GM19238 (cell line): ENCODE data around the gene MRPS30.
"Not testable (repeated sequence)": the region's sequence is repeated elsewhere in the genome, so short reads cannot be mapped to it uniquely, and the experiment has no call there.

Experiments
- DNase-seq: peaks from one replicate; pipeline ENCODE4 v3.0.0; 2011; ENCODE audit warnings: low spot score; ENCODE audit not compliant: insufficient read length

Gene MRPS30

GRCh38 chr5:44814761-44815160, 6.0 kb downstream of the MRPS30 start:
- DNase-seq = no peak

GRCh38 chr5:44821164-44821563, 12.4 kb downstream of the MRPS30 start:
- no peak for DNase-seq

GRCh38 chr5:44824662-44825061, 15.9 kb downstream of the MRPS30 start:
- DNase-seq = not testable (repeated sequence)

GRCh38 chr5:44827681-44828080, 18.9 kb downstream of the MRPS30 start:
- DNase-seq = no peak

- DNase-seq = no peak
These were observed 20.0 kb downstream of the MRPS30 start for GRCh38 chr5:44828719-44829118.

- no peak for DNase-seq
These were observed 22.2 kb downstream of the MRPS30 start for GRCh38 chr5:44830951-44831350.

GRCh38 chr5:44833249-44833648, 24.5 kb downstream of the MRPS30 start:
- DNase-seq = no peak

GRCh38 chr5:44835693-44836092, 26.9 kb downstream of the MRPS30 start:
- DNase-seq = no peak

GRCh38 chr5:44839018-44839681, 30.4 kb downstream of the MRPS30 start:
- DNase-seq = no peak

- DNase-seq = no peak
These were observed 33.9 kb downstream of the MRPS30 start for GRCh38 chr5:44842496-44843282.

- no peak for DNase-seq
These were observed 36.0 kb downstream of the MRPS30 start for GRCh38 chr5:44844744-44845143.

- no peak for DNase-seq
These were observed 37.0 kb downstream of the MRPS30 start for GRCh38 chr5:44845777-44846176.

GRCh38 chr5:44847206-44847852, 38.6 kb downstream of the MRPS30 start:
- DNase-seq = no peak

- no peak for DNase-seq
These were observed 51.5 kb downstream of the MRPS30 start for GRCh38 chr5:44860267-44860666.

- no peak for DNase-seq
These were observed 54.1 kb downstream of the MRPS30 start for GRCh38 chr5:44862808-44863207.
